ENCODE data around the gene ATP8B3. TPM values are rescaled to one million over a fixed set of nuclear protein-coding genes. Genes with fewer than 3 reads are reported as not detected.

ATP8B3 gene
- total and polyA plus RNA-seq, 2 of the 13 experiments (the other 11 are each of a cell fraction or from before 2014, with no cell fraction given): 2.6 to 5.9 TPM

- no peak for TF ChIP-seq ZNF362 (CRISPR knock-in tag; IDR thresholded peaks at IDR 0.05; ENCODE audit: borderline replicate concordance)
- TF ChIP-seq SMARCC2 (IDR thresholded peaks at IDR 0.05): no peak
- TF ChIP-seq MTERF4 (CRISPR knock-in tag; IDR thresholded peaks at IDR 0.05): no peak
- TF ChIP-seq ATF7-NPFF (CRISPR knock-in tag; IDR thresholded peaks at IDR 0.05; ENCODE audit: low read depth): no peak
- no peak for TF ChIP-seq SPEN (CRISPR knock-in tag; IDR thresholded peaks at IDR 0.05; ENCODE audit: low read depth)
- TF ChIP-seq ZNF678 (CRISPR knock-in tag; IDR thresholded peaks at IDR 0.05): no peak
- peak; percentile 50; the same call in 1 of the 2 replicates for TF ChIP-seq TFAP4 (IDR thresholded peaks at IDR 0.05; ENCODE audit: borderline replicate concordance, low read depth)
- TF ChIP-seq NFYB (CRISPR knock-in tag; IDR thresholded peaks at IDR 0.05): no peak
- no peak for TF ChIP-seq ZFP1 (CRISPR knock-in tag; IDR thresholded peaks at IDR 0.05)
- TF ChIP-seq KDM5B (CRISPR knock-in tag; IDR thresholded peaks at IDR 0.05; ENCODE audit: borderline replicate concordance): no peak
- peak; percentile 28; the same call in 1 of the 2 replicates for TF ChIP-seq ETV5 (CRISPR knock-in tag; IDR thresholded peaks at IDR 0.05; ENCODE audit: borderline replicate concordance)
- no peak for TF ChIP-seq ZNF598 (CRISPR knock-in tag; IDR thresholded peaks at IDR 0.05; ENCODE audit: borderline replicate concordance)
- TF ChIP-seq SP140L (CRISPR knock-in tag; IDR thresholded peaks at IDR 0.05; ENCODE audit: borderline replicate concordance): no peak
- no peak for TF ChIP-seq ZNF746 (CRISPR knock-in tag; IDR thresholded peaks at IDR 0.05)
- no peak for TF ChIP-seq ZBTB7B (CRISPR knock-in tag; IDR thresholded peaks at IDR 0.05)
- TF ChIP-seq ZNF770 (CRISPR knock-in tag; IDR thresholded peaks at IDR 0.05): 0 out of 2 replicates have a peak, but pooled peaks have one; percentile 20
- no peak for TF ChIP-seq POGZ (CRISPR knock-in tag; IDR thresholded peaks at IDR 0.05)
- TF ChIP-seq ZFP91 (CRISPR knock-in tag; IDR thresholded peaks at IDR 0.05; ENCODE audit: borderline replicate concordance): 0 out of 2 replicates have a peak, but pooled peaks have one; percentile 33
- no peak for TF ChIP-seq ZSCAN21 (CRISPR knock-in tag; IDR thresholded peaks at IDR 0.05; ENCODE audit: borderline replicate concordance)
- no peak for TF ChIP-seq MTF1 (CRISPR knock-in tag; IDR thresholded peaks at IDR 0.05)
Observed at GRCh38 chr19:1856698-1857603, 44.9 kb upstream of the ATP8B3 start (continued).
